ENCODE results near the gene APOB.

- TF ChIP-seq SP1 (CRISPR knock-in tag; conservative IDR thresholded peaks at IDR 0.05) (no peak), CTCF (IDR thresholded peaks at IDR 0.05) (no peak), ATF6 (CRISPR knock-in tag; IDR thresholded peaks at IDR 0.05) (no peak), TCF7 (CRISPR knock-in tag; IDR thresholded peaks at IDR 0.05; ENCODE audit: low read depth) (no peak)
Measured at GRCh38 chr2:20960003-20960402, 83.9 kb downstream of the APOB start.
